ENCODE measurements around the gene METTL15. TPM values are rescaled to one million over a fixed set of nuclear protein-coding genes. Genes with fewer than 3 reads are reported as not detected.

METTL15 gene, protein sequence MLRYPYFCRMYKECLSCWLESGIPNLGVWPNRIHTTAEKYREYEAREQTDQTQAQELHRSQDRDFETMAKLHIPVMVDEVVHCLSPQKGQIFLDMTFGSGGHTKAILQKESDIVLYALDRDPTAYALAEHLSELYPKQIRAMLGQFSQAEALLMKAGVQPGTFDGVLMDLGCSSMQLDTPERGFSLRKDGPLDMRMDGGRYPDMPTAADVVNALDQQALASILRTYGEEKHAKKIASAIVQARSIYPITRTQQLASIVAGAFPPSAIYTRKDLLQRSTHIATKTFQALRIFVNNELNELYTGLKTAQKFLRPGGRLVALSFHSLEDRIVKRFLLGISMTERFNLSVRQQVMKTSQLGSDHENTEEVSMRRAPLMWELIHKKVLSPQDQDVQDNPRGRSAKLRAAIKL
- 18.7 and 23.0 TPM in 2 replicates for total RNA-seq

GRCh38 chr11:28107750-28108618 is at the start of gene METTL15, which contains the start of gene KIF18A:
METTL15 (plus strand) TSS chr11:28108388; CDS start chr11:28113335, 4,947 bp downstream.
KIF18A (minus strand) TSS chr11:28108156; CDS start chr11:28097947, 10,209 bp downstream.

Other genes with a start within 250 kb of the METTL15 start
- 2.1 and 12.3 TPM in 2 replicates for gene KIF18A, start 232 bp upstream of the METTL15 start, total RNA-seq

All from smooth muscle cell of the umbilical artery (primary cell).